Aorta (tissue), 5 donors: Measurements from ENCODE around the gene STXBP1. TPM values are rescaled to one million over a fixed set of nuclear protein-coding genes. Genes with fewer than 3 reads are reported as not detected.

ENCODE experiments used
- ATAC-seq: fragments of 200-7000 bp; cut with Tn5 transposase; one replicate; pipeline ENCODE4 v1.9.1; 2022; ENCODE audit warnings: moderate library complexity; ENCODE audit not compliant: low FRiP score
- DNase-seq, 2 donors: peaks; one replicate each; pipeline ENCODE4 v3.0.0-alpha.2; 2020
- H3K27ac ChIP-seq, 2 donors: one replicate each; pipeline ENCODE4 v1.5.1; 2013; ENCODE audit warnings: low read length in 2 of 2, mild to moderate bottlenecking in 2 of 2, moderate library complexity in 2 of 2, control low read depth in 1 of 2, inconsistent platforms in 1 of 2, low read depth in 1 of 2
- H3K27me3 ChIP-seq, 2 donors: one replicate each; pipeline ENCODE4 v1.6.1; 2013; ENCODE audit warnings: control low read depth in 1 of 2, low read length in 1 of 2, mild to moderate bottlenecking in 1 of 2, moderate library complexity in 1 of 2; ENCODE audit not compliant: insufficient read depth in 2 of 2, control insufficient read depth in 1 of 2
- H3K36me3 ChIP-seq, 2 donors: one replicate each; pipeline ENCODE4 v1.6.1; 2013; ENCODE audit warnings: control low read depth in 1 of 2, low read length in 1 of 2, mild to moderate bottlenecking in 1 of 2; ENCODE audit not compliant: insufficient read depth in 2 of 2, control insufficient read depth in 1 of 2
- H3K4me1 ChIP-seq, 2 donors: one replicate each; pipeline ENCODE4 v1.6.1; 2013; ENCODE audit warnings: low read length in 2 of 2, control low read depth in 1 of 2, mild to moderate bottlenecking in 1 of 2, moderate library complexity in 1 of 2; ENCODE audit not compliant: insufficient read depth in 2 of 2, control insufficient read depth in 1 of 2
- H3K4me3 ChIP-seq, 2 donors: one replicate each; pipeline ENCODE4 v1.5.1; 2013; ENCODE audit warnings: low read length in 2 of 2, control low read depth in 1 of 2, mild to moderate bottlenecking in 1 of 2
- H3K9me3 ChIP-seq: one replicate; pipeline ENCODE4 v1.6.1; 2013; ENCODE audit warnings: mild to moderate bottlenecking, low read length; ENCODE audit not compliant: control insufficient read depth
- WGBS, 2 donors: extraction: QIAGEN DNeasy Blood & Tissue Kit; methylation state at CpG; one replicate each; pipeline ENCODE4 v1.1.7; 2013; 5-methylcytosine and 5-hydroxymethylcytosine counted together
- intact Hi-C, 2 donors: fragments of 100-400 bp; cut with DNase I; formaldehyde crosslinking; loops; one replicate each; pipeline versions ENCODE4 v1.14.2 to v1.15.0; 2022
- polyA plus RNA-seq, 2 donors: library from polyadenylated mRNA; stranded (reverse); fragments of 200-250 nt; gene quantifications; one replicate each; pipeline ENCODE4 v1.2.3, GENCODE V29; 2013
- total RNA-seq, 2 donors: library from RNA; stranded (reverse); fragmentation: NEBNext Ultra II Directional; extraction: Animal tissue kit (Norgen Biotek cat#: 25700); gene quantifications; one replicate each; pipeline ENCODE4 v1.2.1, GENCODE V29; 2021
- donor health status: healthy with polysubstance abuse.
- donor health status: Bipolar disorder and iron deficiency.
- donor health status: DM: no; HTN: no; CAD: no.
- donor health status: DM: no; HTN: no; CAD: no.
- donor health status: DM: yes; HTN: yes; CAD: no.

The STXBP1 gene
- total and polyA plus RNA-seq, 4 donors = 6.6 to 69.0 (median 35.4) TPM

DNA sequence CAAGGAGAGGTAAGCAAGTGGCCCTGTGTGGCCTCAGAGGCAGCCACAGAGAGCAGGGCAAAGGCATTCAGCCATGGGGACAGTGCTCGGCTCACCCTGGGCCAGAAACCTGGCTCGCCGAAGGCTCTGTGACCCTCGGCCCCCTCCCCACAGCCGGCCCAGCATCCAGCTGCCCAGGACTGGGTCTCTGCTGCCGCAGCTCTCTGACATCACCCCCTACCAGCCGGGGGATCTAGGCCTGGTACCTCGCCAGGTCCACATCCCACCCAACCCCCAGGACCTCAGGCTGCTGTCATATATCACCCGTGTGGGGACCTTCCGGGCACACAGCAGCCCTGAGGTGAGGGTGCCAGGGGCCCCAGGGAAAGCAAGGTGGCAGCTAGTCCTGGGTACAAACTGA is 100.8 kb downstream of the STXBP1 start:
- no peaks in the 10 kb centered on the region for H3K4me1 ChIP-seq
- WGBS, 2 donors = 93 to 96% methylated on average over 10 of the region's 10 CpGs
- intact Hi-C loops = no loop called here
- H3K9me3 ChIP-seq = no peaks in the 10 kb centered on the region
- H3K27me3 ChIP-seq = no peaks in the 10 kb centered on the region
- no peak overlapping the region for H3K4me3 ChIP-seq
- no peaks in the 10 kb centered on the region for H3K36me3 ChIP-seq
- DNase-seq (no peak), ATAC-seq (no peak)
- H3K27ac ChIP-seq = no peak overlapping the region

- ATAC-seq (no peak), DNase-seq (no peak)
- 79% methylated on average over 19 of the region's 19 CpGs for WGBS, 2 donors
- intact Hi-C loops = no loop called here
- peak overlapping the region in 1 of 2 donors; percentile 52 for H3K4me3 ChIP-seq
- H3K4me1 ChIP-seq = no peaks in the 10 kb centered on the region
- no peaks in the 10 kb centered on the region for H3K36me3 ChIP-seq
- H3K27me3 ChIP-seq = no peaks in the 10 kb centered on the region
- H3K9me3 ChIP-seq = no peaks in the 10 kb centered on the region
- no peak overlapping the region for H3K27ac ChIP-seq
Measured at GRCh38 chr9:127714020-127714750, 102.1 kb downstream of the STXBP1 start.

GRCh38 chr9:127714951-127715469 is 102.9 kb downstream of the STXBP1 start:
- DNase-seq (no peak), ATAC-seq (no peak)
- H3K4me1 ChIP-seq = no peaks in the 10 kb centered on the region
- H3K27me3 ChIP-seq = no peaks in the 10 kb centered on the region
- H3K4me3 ChIP-seq = peak overlapping the region; percentile 24 to 52
- intact Hi-C loops = loop anchor here in 1 of 2 donors (5.0 kb wide), 1 partner anchor 103 kb away; the partner anchor contains the start of gene STXBP1
- 1% methylated on average over 31 to 44 of the region's 44 CpGs for WGBS, 2 donors
- no peak overlapping the region for H3K27ac ChIP-seq
- no peaks in the 10 kb centered on the region for H3K9me3 ChIP-seq
- H3K36me3 ChIP-seq = no peaks in the 10 kb centered on the region

GRCh38 chr9:127715470-127716337 is 103.6 kb downstream of the STXBP1 start, which contains the start of the genes PTRH1 and TTC16:
Gene PTRH1, minus strand, starts transcription at chr9:127715663. Its CDS starts 24 bp downstream, at chr9:127715639.
Gene TTC16, plus strand, starts transcription at chr9:127716079. Its CDS starts 67 bp downstream, at chr9:127716146.
- WGBS, 2 donors = 2% methylated on average over 64 to 65 of the region's 65 CpGs
- intact Hi-C loops = loop anchor here in 1 of 2 donors (5.0 kb wide), 1 partner anchor 103 kb away; the partner anchor contains the start of gene STXBP1
- DNase-seq = peak; percentile 99 to 100
- Histone ChIP-seq H3K4me3 (peak within 1 kb of the TSS; percentile 39 to 52), H3K27me3 (no peaks in the 10 kb centered on the region), H3K27ac (peak within 1 kb of the TSS in 1 of 2 donors; percentile 49), H3K36me3 (no peaks in the 10 kb centered on the region), H3K4me1 (no peaks in the 10 kb centered on the region), H3K9me3 (no peaks in the 10 kb centered on the region)
- peak; percentile 97 for ATAC-seq

DNA sequence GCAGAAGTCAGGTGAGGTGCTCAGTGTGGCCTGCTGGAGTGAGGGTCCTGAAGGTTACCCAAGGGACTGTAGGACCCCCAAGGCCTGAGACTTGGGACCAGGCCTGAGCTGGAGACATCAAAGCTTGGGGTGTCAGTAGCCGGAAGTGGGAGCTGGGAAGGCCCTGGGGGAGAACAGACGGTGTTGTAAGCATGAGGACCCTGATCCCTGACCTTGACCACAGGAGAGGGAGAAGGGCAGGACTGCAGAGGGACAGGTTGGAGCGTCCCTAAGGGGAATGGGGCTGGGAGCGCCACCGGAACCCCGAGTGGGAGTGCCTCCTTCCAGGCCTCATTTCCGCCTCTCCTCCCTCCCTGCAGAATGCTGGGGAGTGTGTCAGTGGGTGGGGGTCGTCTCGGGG is 104.3 kb downstream of the STXBP1 start:
- no peaks in the 10 kb centered on the region for H3K4me1 ChIP-seq
- 87 to 91% methylated on average over 7 to 9 of the region's 9 CpGs for WGBS, 2 donors
- H3K27me3 ChIP-seq = no peaks in the 10 kb centered on the region
- intact Hi-C loops = loop anchor here in 1 of 2 donors (5.0 kb wide), 1 partner anchor 104 kb away; the partner anchor contains the start of gene STXBP1
- ATAC-seq (no peak), DNase-seq (no peak)
- no peaks in the 10 kb centered on the region for H3K36me3 ChIP-seq
- H3K9me3 ChIP-seq = no peaks in the 10 kb centered on the region
- H3K27ac ChIP-seq = peak overlapping the region in 1 of 2 donors; percentile 49
- no peak overlapping the region for H3K4me3 ChIP-seq

DNA sequence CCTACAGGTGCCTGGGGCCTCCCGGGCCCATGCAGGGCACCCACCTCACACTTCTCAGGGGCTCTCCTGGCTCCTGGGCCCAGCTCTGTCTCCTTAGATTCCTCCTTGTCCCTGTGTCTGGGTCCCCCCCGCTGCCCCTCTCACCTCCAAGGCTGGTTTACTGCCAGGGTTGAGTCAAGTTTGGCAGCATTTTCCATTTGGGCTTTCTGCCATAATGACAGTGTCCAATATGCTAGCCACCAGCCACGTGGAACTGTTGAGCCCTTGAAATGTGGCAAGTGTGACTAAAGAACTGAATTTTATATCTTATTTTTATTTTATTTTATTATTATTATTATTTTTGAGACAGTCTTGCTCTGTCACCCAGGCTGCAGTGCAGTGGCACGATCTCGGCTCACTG is 105.7 kb downstream of the STXBP1 start:
- ATAC-seq (no peak), DNase-seq (no peak)
- 64 to 65% methylated on average over 5 of the region's 5 CpGs for WGBS, 2 donors

GRCh38 chr9:127720031-127720864 is 108.2 kb downstream of the STXBP1 start:
- Histone ChIP-seq H3K4me1 (no peaks in the 10 kb centered on the region), H3K9me3 (no peaks in the 10 kb centered on the region), H3K27me3 (no peaks in the 10 kb centered on the region), H3K27ac (no peak overlapping the region), H3K4me3 (no peak overlapping the region), H3K36me3 (no peaks in the 10 kb centered on the region)
- DNase-seq (no peak), ATAC-seq (no peak)
- WGBS, 2 donors = 86 to 87% methylated on average over 12 of the region's 12 CpGs
- intact Hi-C loops = loop anchor here in 1 of 2 donors (10.0 kb wide), 1 partner anchor 215 kb away; no protein-coding TSS in a partner anchor

More for the DNA sequence above, 105.7 kb downstream of the STXBP1 start:
- Histone ChIP-seq H3K4me3 (no peak overlapping the region), H3K4me1 (no peaks in the 10 kb centered on the region), H3K9me3 (no peaks in the 10 kb centered on the region), H3K36me3 (no peaks in the 10 kb centered on the region), H3K27me3 (no peaks in the 10 kb centered on the region), H3K27ac (no peak overlapping the region)
- intact Hi-C loops = loop anchor here in 1 of 2 donors (5.0 kb wide), 1 partner anchor 105 kb away; the partner anchor contains the start of gene STXBP1

- Histone ChIP-seq H3K4me3 (no peak overlapping the region), H3K9me3 (no peaks in the 10 kb centered on the region), H3K27me3 (no peaks in the 10 kb centered on the region), H3K4me1 (no peaks in the 10 kb centered on the region), H3K27ac (no peak overlapping the region), H3K36me3 (no peaks in the 10 kb centered on the region)
- intact Hi-C loops = loop anchor here in 1 of 2 donors (10.0 kb wide), 1 partner anchor 216 kb away; no protein-coding TSS in a partner anchor
- DNase-seq = no peak
- no peak for ATAC-seq
Measured at GRCh38 chr9:127720865-127721227, 108.8 kb downstream of the STXBP1 start.
